ENCODE results near the gene MAP3K5.

MAP3K5 gene

DNA sequence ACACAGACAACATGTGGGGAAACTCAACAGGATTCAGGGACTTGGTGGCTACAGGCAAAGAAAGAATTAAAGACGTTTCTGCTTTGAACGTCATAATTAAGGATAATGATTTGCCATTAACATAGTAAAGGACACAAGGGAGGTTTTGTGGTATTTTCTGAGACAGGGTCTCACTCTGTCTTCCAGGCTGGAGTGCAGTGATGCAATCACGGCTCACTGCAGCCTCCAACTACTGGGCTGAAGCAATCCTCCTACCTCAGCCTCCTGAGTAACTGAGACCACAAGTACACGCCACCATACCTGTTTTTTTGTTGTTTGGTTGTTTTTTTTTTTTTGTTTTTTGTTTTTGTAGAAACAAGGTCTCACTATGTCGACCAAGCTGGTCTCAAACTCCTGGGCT, 62.4 kb downstream of the MAP3K5 start:
- DNase-seq (ENCODE audit: low read depth, low spot score): no peak
- no peak overlapping the region for H3K4me3 ChIP-seq (ENCODE audit: low read depth, low read length)
- in situ Hi-C loops (cut with HindIII; ENCODE audit: low sequenced_read_pairs): no loop called here
- TF ChIP-seq, protein P1, sequence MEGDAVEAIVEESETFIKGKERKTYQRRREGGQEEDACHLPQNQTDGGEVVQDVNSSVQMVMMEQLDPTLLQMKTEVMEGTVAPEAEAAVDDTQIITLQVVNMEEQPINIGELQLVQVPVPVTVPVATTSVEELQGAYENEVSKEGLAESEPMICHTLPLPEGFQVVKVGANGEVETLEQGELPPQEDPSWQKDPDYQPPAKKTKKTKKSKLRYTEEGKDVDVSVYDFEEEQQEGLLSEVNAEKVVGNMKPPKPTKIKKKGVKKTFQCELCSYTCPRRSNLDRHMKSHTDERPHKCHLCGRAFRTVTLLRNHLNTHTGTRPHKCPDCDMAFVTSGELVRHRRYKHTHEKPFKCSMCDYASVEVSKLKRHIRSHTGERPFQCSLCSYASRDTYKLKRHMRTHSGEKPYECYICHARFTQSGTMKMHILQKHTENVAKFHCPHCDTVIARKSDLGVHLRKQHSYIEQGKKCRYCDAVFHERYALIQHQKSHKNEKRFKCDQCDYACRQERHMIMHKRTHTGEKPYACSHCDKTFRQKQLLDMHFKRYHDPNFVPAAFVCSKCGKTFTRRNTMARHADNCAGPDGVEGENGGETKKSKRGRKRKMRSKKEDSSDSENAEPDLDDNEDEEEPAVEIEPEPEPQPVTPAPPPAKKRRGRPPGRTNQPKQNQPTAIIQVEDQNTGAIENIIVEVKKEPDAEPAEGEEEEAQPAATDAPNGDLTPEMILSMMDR (IDR thresholded peaks at IDR 0.05; ENCODE audit: low read depth, low read length): no peak

DNA sequence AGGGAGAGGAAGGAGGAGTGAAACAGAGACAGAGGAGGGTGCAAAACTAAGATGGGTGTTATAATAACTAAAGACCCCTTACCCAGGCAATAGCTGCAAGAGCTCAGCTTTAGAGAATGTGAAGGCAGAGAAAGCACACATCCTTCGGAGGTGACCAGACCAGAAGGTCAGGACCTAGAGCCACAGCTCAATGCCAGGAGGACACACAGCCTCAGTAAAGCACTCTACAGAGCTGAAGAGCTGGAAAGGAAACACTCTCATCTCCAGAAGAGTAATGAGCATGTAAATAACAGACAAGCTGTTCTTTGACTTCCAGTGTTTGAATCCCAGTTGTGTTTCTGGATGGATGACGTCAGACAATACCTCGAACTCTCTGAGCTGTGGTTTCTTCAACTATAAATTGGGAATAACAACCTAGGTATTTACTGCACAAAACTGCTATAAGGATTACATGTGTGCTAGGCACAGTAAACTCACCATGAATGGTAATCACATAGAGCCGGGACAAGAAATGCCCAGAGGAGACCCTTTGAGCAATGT, 63.2 kb downstream of the MAP3K5 start:
- in situ Hi-C loops (cut with HindIII; ENCODE audit: low sequenced_read_pairs): no loop called here

DNA sequence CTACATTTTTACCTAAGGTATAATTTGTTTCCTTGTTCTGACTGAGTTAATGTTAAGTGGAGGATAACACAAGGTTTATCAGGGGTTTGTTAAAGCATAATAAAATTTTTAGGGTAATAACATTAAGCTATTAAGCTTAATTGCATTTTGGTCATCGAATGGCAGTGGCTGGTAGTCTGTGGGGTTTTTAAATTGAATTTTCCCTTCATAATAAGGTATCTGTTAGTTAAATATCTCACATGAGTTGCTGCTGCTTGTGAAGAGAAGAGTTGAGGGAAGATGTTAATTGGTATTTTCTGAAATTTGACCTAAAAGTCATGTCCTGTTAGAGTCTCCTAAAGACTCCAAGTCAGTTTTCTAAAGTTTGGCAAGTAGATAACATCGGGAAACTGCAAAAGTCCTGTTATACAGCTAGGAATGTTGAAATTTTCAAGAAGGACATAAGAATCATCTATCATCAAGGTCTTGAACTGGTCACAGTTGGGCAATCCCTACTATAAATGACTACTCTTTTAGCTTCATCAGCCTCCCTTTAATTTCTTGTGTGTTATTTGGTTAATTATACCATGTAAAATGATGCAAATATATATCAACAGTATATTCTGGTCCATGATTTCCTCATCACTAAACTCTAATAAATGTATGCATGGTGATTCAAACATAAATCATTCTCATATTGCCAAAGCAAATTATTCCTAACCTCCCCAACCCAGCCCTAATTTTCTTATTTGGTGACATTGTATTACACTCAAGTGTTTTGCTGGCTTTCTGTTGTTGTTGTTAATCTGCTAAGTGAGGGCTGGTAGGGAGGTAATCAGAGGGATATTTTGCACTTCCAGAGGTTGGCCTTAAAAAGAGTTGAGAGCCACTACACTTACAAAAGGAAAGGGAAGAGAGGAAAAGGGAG, 64.0 kb downstream of the MAP3K5 start:
- H3K4me3 ChIP-seq (ENCODE audit: low read depth, low read length): no peak overlapping the region
- TF ChIP-seq, protein P1 (IDR thresholded peaks at IDR 0.05; ENCODE audit: low read depth, low read length): no peak
- DNase-seq (ENCODE audit: low read depth, low spot score): no peak
- in situ Hi-C loops (cut with HindIII; ENCODE audit: low sequenced_read_pairs): no loop called here

More for the DNA sequence above, 63.2 kb downstream of the MAP3K5 start:
- TF ChIP-seq, protein P1 (IDR thresholded peaks at IDR 0.05; ENCODE audit: low read depth, low read length): no peak
- no peak for DNase-seq (ENCODE audit: low read depth, low spot score)
- H3K4me3 ChIP-seq (ENCODE audit: low read depth, low read length): no peak overlapping the region

DNA sequence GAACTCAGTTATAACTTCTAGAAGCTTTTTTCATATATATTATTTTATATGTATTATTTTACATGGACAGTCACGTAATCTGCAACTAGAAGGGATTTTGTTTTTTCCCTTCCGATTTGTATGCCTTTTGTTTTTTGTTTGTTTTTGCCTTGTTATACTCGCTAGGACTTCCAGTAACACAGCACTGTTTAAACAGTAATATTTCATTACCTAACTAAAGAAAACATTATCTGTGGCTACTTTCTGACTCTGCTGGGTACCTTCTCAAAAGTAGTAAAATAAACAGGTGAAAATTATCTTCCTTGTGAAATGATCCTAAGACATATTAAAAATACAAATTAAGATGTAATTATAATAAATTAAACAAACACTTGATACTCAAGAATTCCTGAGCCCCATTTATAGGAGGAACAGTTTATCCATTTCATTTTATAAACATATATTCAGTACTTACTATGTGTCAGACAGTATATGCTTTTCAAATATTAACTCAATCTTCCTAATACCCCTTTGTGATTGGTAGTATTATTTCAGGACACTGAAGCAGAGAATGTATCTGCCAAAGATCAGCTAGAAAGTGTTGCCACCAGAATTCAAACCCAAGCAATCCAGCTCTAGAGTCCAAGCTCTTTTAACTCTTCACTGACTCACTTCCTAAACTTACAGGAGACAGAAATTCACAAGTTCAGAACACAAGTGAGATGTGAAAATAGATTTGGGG, 65.3 kb downstream of the MAP3K5 start:
- TF ChIP-seq, protein P1 (IDR thresholded peaks at IDR 0.05; ENCODE audit: low read depth, low read length): no peak
- no peak for DNase-seq (ENCODE audit: low read depth, low spot score)
- no peak overlapping the region for H3K4me3 ChIP-seq (ENCODE audit: low read depth, low read length)
- in situ Hi-C loops (cut with HindIII; ENCODE audit: low sequenced_read_pairs): no loop called here

DNA sequence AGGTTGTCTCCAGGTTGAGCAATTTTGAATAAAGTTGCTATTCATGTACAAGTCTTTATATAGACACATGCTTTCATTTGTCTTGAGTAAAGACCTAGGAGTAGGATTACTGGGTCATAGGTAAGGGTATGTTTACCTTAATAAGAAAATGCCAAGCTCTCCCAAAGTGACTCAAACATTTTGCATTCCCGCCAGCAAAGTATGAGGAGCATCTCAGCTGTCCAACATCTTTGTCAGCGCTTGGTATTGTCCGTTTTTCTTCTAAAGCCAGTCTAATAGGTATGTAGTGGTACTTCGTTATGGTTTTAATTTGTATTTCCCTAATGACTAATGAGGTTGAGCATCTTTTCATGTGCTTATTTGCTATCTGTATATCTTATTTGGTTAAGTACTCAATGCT, 67.2 kb downstream of the MAP3K5 start:
- no peak overlapping the region for H3K4me3 ChIP-seq (ENCODE audit: low read depth, low read length)
- in situ Hi-C loops (cut with HindIII; ENCODE audit: low sequenced_read_pairs): no loop called here
- TF ChIP-seq, protein P1 (IDR thresholded peaks at IDR 0.05; ENCODE audit: low read depth, low read length): no peak
- DNase-seq (ENCODE audit: low read depth, low spot score): no peak

DNA sequence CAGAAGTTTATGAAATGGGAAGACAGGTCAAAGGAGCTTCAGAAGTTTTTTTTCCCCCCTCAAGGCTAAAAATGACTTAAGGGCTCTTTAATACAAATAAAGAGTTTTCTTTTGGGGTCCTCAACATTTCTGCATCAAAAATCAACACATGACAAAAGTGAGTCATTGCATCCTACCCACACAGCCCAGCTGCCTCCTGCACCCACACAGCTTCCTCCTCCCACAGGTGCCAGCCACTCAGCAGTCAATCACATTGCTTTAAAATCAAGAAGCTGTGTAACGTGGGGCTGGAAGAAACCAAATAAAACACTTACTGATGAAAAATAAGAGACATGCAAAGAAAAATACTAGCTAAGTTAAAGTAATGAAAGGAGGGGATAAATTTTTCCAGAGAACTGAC, 68.5 kb downstream of the MAP3K5 start:
- in situ Hi-C loops (cut with HindIII; ENCODE audit: low sequenced_read_pairs): no loop called here
- TF ChIP-seq, protein P1 (IDR thresholded peaks at IDR 0.05; ENCODE audit: low read depth, low read length): no peak

More for the DNA sequence above, 68.5 kb downstream of the MAP3K5 start:
- DNase-seq (ENCODE audit: low read depth, low spot score): no peak
- H3K4me3 ChIP-seq (ENCODE audit: low read depth, low read length): no peak overlapping the region
